Uterus (tissue), 2 donors: Measurements from ENCODE around the gene TNRC6A.

ENCODE experiments used
- POLR2A ChIP-seq, 2 donors: fragments of 450-650 bp; IDR thresholded peaks; one replicate each; pipeline ENCODE4 v1.6.1; 2016; ENCODE audit warnings: antibody characterized with exemption in 2 of 2, mild to moderate bottlenecking in 1 of 2, moderate library complexity in 1 of 2
- TF ChIP-seq, protein P1 (sequence below), 4 experiments: fragments of 200-600 bp in 2 of 4; fragments of 450-650 bp in 2 of 4; sonication (generic) in 2 of 4; IDR thresholded peaks; one replicate each; pipeline ENCODE4 v1.5.1; 2016 to 2019; ENCODE audit warnings: antibody characterized with exemption in 4 of 4, mild to moderate bottlenecking in 2 of 4, moderate library complexity in 1 of 4

- TF ChIP-seq, protein P1, sequence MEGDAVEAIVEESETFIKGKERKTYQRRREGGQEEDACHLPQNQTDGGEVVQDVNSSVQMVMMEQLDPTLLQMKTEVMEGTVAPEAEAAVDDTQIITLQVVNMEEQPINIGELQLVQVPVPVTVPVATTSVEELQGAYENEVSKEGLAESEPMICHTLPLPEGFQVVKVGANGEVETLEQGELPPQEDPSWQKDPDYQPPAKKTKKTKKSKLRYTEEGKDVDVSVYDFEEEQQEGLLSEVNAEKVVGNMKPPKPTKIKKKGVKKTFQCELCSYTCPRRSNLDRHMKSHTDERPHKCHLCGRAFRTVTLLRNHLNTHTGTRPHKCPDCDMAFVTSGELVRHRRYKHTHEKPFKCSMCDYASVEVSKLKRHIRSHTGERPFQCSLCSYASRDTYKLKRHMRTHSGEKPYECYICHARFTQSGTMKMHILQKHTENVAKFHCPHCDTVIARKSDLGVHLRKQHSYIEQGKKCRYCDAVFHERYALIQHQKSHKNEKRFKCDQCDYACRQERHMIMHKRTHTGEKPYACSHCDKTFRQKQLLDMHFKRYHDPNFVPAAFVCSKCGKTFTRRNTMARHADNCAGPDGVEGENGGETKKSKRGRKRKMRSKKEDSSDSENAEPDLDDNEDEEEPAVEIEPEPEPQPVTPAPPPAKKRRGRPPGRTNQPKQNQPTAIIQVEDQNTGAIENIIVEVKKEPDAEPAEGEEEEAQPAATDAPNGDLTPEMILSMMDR (IDR thresholded peaks at IDR 0.05), result no peak
- TF ChIP-seq POLR2A (IDR thresholded peaks at IDR 0.05), result no peak
These were observed 25.1 kb downstream of the TNRC6A start for GRCh38 chr16:24754543-24754942.
